ENCODE data around the gene CARMIL1.

Gene CARMIL1

GRCh38 chr6:25343984-25344383, 64.8 kb downstream of the CARMIL1 start:
- Histone ChIP-seq H2AFZ (ENCODE audit: low read depth) (no peak overlapping the region), H3K79me2 (ENCODE audit: insufficient read depth, low read depth) (no peaks in the 10 kb centered on the region; the same call in 1 of the 2 replicates), H3K36me3 (ENCODE audit: insufficient read depth) (no peaks in the 10 kb centered on the region), H4K20me1 (ENCODE audit: insufficient read depth) (no peaks in the 10 kb centered on the region), H3K4me2 (no peak overlapping the region), H3K4me3 (IDR thresholded peaks at IDR 0.05; ENCODE audit: insufficient read depth, low read depth, low read length) (no peak overlapping the region), H3K27ac (no peak overlapping the region), H3K9ac (no peak overlapping the region), H3K27me3 (ENCODE audit: insufficient read depth, low read depth) (no peaks in the 10 kb centered on the region), H3K4me1 (ENCODE audit: low read depth, poor library complexity, severe bottlenecking) (no peaks in the 10 kb centered on the region)
- TF ChIP-seq CTCF (conservative IDR thresholded peaks at IDR 0.05; ENCODE audit: low read depth, low read length) = no peak

GRCh38 chr6:25344827-25345226, 65.7 kb downstream of the CARMIL1 start:
- H4K20me1 ChIP-seq (ENCODE audit: insufficient read depth) = no peaks in the 10 kb centered on the region
- no peaks in the 10 kb centered on the region; the same call in 1 of the 2 replicates for H3K79me2 ChIP-seq (ENCODE audit: insufficient read depth, low read depth)
- no peaks in the 10 kb centered on the region for H3K27me3 ChIP-seq (ENCODE audit: insufficient read depth, low read depth)
- no peak overlapping the region for H3K9ac ChIP-seq
- no peaks in the 10 kb centered on the region for H3K36me3 ChIP-seq (ENCODE audit: insufficient read depth)
- H3K4me1 ChIP-seq (ENCODE audit: low read depth, poor library complexity, severe bottlenecking) = no peaks in the 10 kb centered on the region
- no peak overlapping the region for H3K4me3 ChIP-seq (IDR thresholded peaks at IDR 0.05; ENCODE audit: insufficient read depth, low read depth, low read length)
- H3K27ac ChIP-seq = no peak overlapping the region
- TF ChIP-seq CTCF (conservative IDR thresholded peaks at IDR 0.05; ENCODE audit: low read depth, low read length) = no peak
- H3K4me2 ChIP-seq = no peak overlapping the region
- no peak overlapping the region for H2AFZ ChIP-seq (ENCODE audit: low read depth)

- H3K4me1 ChIP-seq (ENCODE audit: low read depth, poor library complexity, severe bottlenecking) = no peaks in the 10 kb centered on the region
- H3K79me2 ChIP-seq (ENCODE audit: insufficient read depth, low read depth) = no peaks in the 10 kb centered on the region; the same call in 1 of the 2 replicates
- TF ChIP-seq CTCF (conservative IDR thresholded peaks at IDR 0.05; ENCODE audit: low read depth, low read length) = no peak
- no peak overlapping the region for H3K9ac ChIP-seq
- no peaks in the 10 kb centered on the region for H3K36me3 ChIP-seq (ENCODE audit: insufficient read depth)
- H3K27me3 ChIP-seq (ENCODE audit: insufficient read depth, low read depth) = no peaks in the 10 kb centered on the region
- no peak overlapping the region for H2AFZ ChIP-seq (ENCODE audit: low read depth)
- no peak overlapping the region for H3K27ac ChIP-seq
- no peaks in the 10 kb centered on the region for H4K20me1 ChIP-seq (ENCODE audit: insufficient read depth)
- no peak overlapping the region for H3K4me3 ChIP-seq (IDR thresholded peaks at IDR 0.05; ENCODE audit: insufficient read depth, low read depth, low read length)
- H3K4me2 ChIP-seq = no peak overlapping the region
Observed at GRCh38 chr6:25346064-25346463, 66.9 kb downstream of the CARMIL1 start.

GRCh38 chr6:25350573-25350972, 71.4 kb downstream of the CARMIL1 start:
- Histone ChIP-seq H3K36me3 (ENCODE audit: insufficient read depth) (no peaks in the 10 kb centered on the region), H3K27me3 (ENCODE audit: insufficient read depth, low read depth) (no peaks in the 10 kb centered on the region), H3K4me3 (IDR thresholded peaks at IDR 0.05; ENCODE audit: insufficient read depth, low read depth, low read length) (no peak overlapping the region), H3K4me2 (no peak overlapping the region), H3K4me1 (ENCODE audit: low read depth, poor library complexity, severe bottlenecking) (no peaks in the 10 kb centered on the region), H3K27ac (no peak overlapping the region), H4K20me1 (ENCODE audit: insufficient read depth) (no peaks in the 10 kb centered on the region), H3K79me2 (ENCODE audit: insufficient read depth, low read depth) (no peaks in the 10 kb centered on the region; the same call in 1 of the 2 replicates), H2AFZ (ENCODE audit: low read depth) (no peak overlapping the region), H3K9ac (no peak overlapping the region)
- no peak for TF ChIP-seq CTCF (conservative IDR thresholded peaks at IDR 0.05; ENCODE audit: low read depth, low read length)

All from KMS-11 (cell line).